Uterus (tissue), 4 donors: ENCODE measurements around the gene PDE1C. TPM values are rescaled to one million over a fixed set of nuclear protein-coding genes. Genes with fewer than 3 reads are reported as not detected.

ENCODE experiments used
- DNase-seq, 2 donors: peaks; one replicate each; pipeline ENCODE4 v3.0.0-alpha.2; 2019 to 2020
- H3K27ac ChIP-seq, 2 donors: fragments of 200-600 bp; sonication (generic); 1 replicate in 1 of 2; 2 replicates in 1 of 2; pipeline ENCODE4 v1.5.1; 2016 to 2018
- H3K27me3 ChIP-seq, 2 donors: fragments of 200-600 bp; sonication (generic); one replicate each; pipeline ENCODE4 v1.5.1; 2018 to 2019; ENCODE audit warnings: control low read depth in 1 of 2
- H3K36me3 ChIP-seq, 2 donors: fragments of 200-600 bp; sonication (generic); one replicate each; pipeline ENCODE4 v1.5.1; 2019; ENCODE audit warnings: control low read depth in 1 of 2
- H3K4me1 ChIP-seq, 2 donors: fragments of 200-600 bp; sonication (generic); one replicate each; pipeline ENCODE4 v1.5.1; 2018 to 2019; ENCODE audit warnings: control low read depth in 1 of 2
- H3K4me3 ChIP-seq, 2 donors: fragments of 200-600 bp; sonication (generic); 1 replicate in 1 of 2; 2 replicates in 1 of 2; pipeline ENCODE4 v1.5.1; 2018 to 2019; ENCODE audit warnings: mild to moderate bottlenecking in 1 of 2
- H3K9me3 ChIP-seq, 2 donors: fragments of 200-600 bp; sonication (generic); one replicate each; pipeline ENCODE4 v1.5.1; 2019; ENCODE audit warnings: control low read depth in 1 of 2
- POLR2A ChIP-seq, 2 donors: fragments of 450-650 bp; IDR thresholded peaks; one replicate each; pipeline ENCODE4 v1.6.1; 2016; ENCODE audit warnings: antibody characterized with exemption in 2 of 2, mild to moderate bottlenecking in 1 of 2, moderate library complexity in 1 of 2
- intact Hi-C: fragments of 100-400 bp; cut with DNase I; formaldehyde crosslinking; loops from one replicate; pipeline ENCODE4 v1.15.1; 2023; ENCODE audit warnings: low total_unique reads
- total RNA-seq, 4 donors: library from RNA; depleted of rRNA in 3 of 4; stranded (reverse); fragments of >200 nt in 3 of 4; gene quantifications; one replicate each; pipeline versions ENCODE4 v1.1.0 to v1.2.4, GENCODE V29; 2014 to 2023
- TF ChIP-seq, protein P1 (sequence below), 4 experiments: fragments of 200-600 bp in 2 of 4; fragments of 450-650 bp in 2 of 4; sonication (generic) in 2 of 4; IDR thresholded peaks; one replicate each; pipeline ENCODE4 v1.5.1; 2016 to 2019; ENCODE audit warnings: antibody characterized with exemption in 4 of 4, mild to moderate bottlenecking in 2 of 4, moderate library complexity in 1 of 4
- donor health status: DM: yes; HTN: yes; CAD: no.

Gene PDE1C
- total RNA-seq, 4 donors from 2014 or later: 5.9 to 26.4 (median 13.7) TPM

GRCh38 chr7:32072397-32072796 lies 2.2 kb upstream of the PDE1C start:
- H3K27me3 ChIP-seq: no peaks in the 10 kb centered on the region
- no peaks in the 10 kb centered on the region for H3K36me3 ChIP-seq
- H3K27ac ChIP-seq: no peak overlapping the region
- H3K4me3 ChIP-seq: no peak overlapping the region
- intact Hi-C loops: no loop called here
- H3K4me1 ChIP-seq: no peaks in the 10 kb centered on the region
- no peaks in the 10 kb centered on the region for H3K9me3 ChIP-seq
- no peak for DNase-seq
- TF ChIP-seq POLR2A (IDR thresholded peaks at IDR 0.05): no peak
- TF ChIP-seq, protein P1, sequence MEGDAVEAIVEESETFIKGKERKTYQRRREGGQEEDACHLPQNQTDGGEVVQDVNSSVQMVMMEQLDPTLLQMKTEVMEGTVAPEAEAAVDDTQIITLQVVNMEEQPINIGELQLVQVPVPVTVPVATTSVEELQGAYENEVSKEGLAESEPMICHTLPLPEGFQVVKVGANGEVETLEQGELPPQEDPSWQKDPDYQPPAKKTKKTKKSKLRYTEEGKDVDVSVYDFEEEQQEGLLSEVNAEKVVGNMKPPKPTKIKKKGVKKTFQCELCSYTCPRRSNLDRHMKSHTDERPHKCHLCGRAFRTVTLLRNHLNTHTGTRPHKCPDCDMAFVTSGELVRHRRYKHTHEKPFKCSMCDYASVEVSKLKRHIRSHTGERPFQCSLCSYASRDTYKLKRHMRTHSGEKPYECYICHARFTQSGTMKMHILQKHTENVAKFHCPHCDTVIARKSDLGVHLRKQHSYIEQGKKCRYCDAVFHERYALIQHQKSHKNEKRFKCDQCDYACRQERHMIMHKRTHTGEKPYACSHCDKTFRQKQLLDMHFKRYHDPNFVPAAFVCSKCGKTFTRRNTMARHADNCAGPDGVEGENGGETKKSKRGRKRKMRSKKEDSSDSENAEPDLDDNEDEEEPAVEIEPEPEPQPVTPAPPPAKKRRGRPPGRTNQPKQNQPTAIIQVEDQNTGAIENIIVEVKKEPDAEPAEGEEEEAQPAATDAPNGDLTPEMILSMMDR (IDR thresholded peaks at IDR 0.05): no peak

- H3K27me3 ChIP-seq: no peaks in the 10 kb centered on the region
- intact Hi-C loops: no loop called here
- H3K36me3 ChIP-seq: no peaks in the 10 kb centered on the region
- peak overlapping the region in 1 of 2 donors; percentile 80 for H3K27ac ChIP-seq
- no peaks in the 10 kb centered on the region for H3K4me1 ChIP-seq
- DNase-seq: no peak
- H3K9me3 ChIP-seq: no peaks in the 10 kb centered on the region
- TF ChIP-seq, protein P1 (IDR thresholded peaks at IDR 0.05): no peak
- TF ChIP-seq POLR2A (IDR thresholded peaks at IDR 0.05): no peak
- H3K4me3 ChIP-seq: peak overlapping the region; percentile 42 to 70
These were observed 1.4 kb upstream of the PDE1C start for GRCh38 chr7:32071466-32072091.

GRCh38 chr7:32070051-32070405 lies 179 bp downstream of the PDE1C start:
- H3K4me1 ChIP-seq: no peaks in the 10 kb centered on the region
- TF ChIP-seq, protein P1 (IDR thresholded peaks at IDR 0.05): no peak
- TF ChIP-seq POLR2A (IDR thresholded peaks at IDR 0.05): no peak
- no peaks in the 10 kb centered on the region for H3K9me3 ChIP-seq
- DNase-seq: no peak
- H3K27me3 ChIP-seq: no peaks in the 10 kb centered on the region
- intact Hi-C loops: no loop called here
- H3K36me3 ChIP-seq: no peaks in the 10 kb centered on the region
- peak overlapping the region in 1 of 2 donors; percentile 80 for H3K27ac ChIP-seq
- H3K4me3 ChIP-seq: peak overlapping the region; percentile 42 to 70

DNA sequence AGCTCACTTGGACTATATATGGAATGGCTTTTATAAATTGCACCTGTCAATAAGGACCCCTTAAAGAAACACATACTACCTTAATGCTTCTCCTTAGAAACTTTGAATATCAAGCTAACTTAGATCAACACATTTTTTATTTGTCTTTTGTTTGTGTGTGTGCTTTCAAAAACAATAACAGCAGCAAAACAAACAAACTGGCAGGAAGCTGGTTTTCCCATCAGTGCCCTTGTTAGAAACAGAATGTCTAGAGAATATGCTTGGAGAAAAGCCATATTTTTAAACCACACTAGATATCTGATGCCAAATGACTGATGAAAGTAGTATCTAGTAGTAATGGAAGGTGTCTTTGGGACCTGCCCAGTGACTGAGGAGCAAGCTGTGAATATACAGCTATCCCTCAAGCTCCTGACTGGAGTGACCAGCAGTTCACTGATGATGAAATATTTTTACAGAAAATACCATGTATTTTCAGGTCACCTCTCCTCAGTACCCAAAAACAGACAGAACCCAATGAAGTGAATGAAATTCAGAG lies 1.0 kb downstream of the PDE1C start:
- Histone ChIP-seq H3K27me3 (no peaks in the 10 kb centered on the region), H3K4me3 (no peak overlapping the region), H3K36me3 (no peaks in the 10 kb centered on the region), H3K4me1 (no peaks in the 10 kb centered on the region), H3K27ac (peak overlapping the region in 1 of 2 donors; percentile 10), H3K9me3 (no peaks in the 10 kb centered on the region)
- TF ChIP-seq, protein P1 (IDR thresholded peaks at IDR 0.05): no peak
- no peak for TF ChIP-seq POLR2A (IDR thresholded peaks at IDR 0.05)
- no peak for DNase-seq
- intact Hi-C loops: no loop called here

DNA sequence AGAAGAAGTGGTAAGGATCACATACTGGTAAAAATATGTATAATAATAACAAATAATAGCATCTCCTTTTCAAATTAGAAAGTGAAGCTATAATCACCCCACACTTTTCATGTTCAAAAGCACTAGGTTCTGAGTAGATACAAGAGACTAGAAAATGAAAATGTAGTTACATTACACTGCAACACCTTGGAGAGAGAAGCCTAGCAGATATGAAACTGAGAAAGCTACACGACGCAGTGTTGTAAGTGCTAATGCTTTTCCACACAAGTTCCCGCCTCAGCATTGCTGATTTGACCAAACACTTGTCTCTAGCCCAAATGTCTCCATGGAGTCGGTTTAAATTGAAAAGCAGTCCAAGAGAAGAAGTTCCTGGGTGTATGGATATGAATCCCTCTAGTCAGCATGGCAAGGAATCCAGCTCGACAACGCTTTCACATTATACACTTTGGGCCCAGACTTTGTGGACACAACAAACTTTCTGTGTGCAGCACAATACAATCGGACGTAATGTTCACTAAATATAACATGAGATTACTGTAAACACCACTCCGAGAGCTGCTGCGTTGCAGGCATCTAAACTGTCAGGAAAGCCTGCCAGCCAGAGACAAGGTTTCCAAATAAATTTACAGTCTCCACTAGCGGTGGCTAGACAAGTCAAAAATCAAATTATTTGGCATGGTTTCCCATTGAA lies 1.7 kb downstream of the PDE1C start:
- Histone ChIP-seq H3K4me3 (no peak overlapping the region), H3K27me3 (no peaks in the 10 kb centered on the region), H3K36me3 (no peaks in the 10 kb centered on the region), H3K9me3 (no peaks in the 10 kb centered on the region), H3K4me1 (no peaks in the 10 kb centered on the region), H3K27ac (no peak overlapping the region)
- DNase-seq: no peak
- no peak for TF ChIP-seq POLR2A (IDR thresholded peaks at IDR 0.05)
- TF ChIP-seq, protein P1 (IDR thresholded peaks at IDR 0.05): no peak
- intact Hi-C loops: no loop called here
